Activated naive CD8-positive, alpha-beta T cell treated with anti-CD3 and anti-CD28 coated beads, Interleukin-2, amount 10 ng/mL, durations not matched to agents 7 days and 5 days (primary cell): ENCODE data around the gene CYSLTR2. TPM values are rescaled to one million over a fixed set of nuclear protein-coding genes. Genes with fewer than 3 reads are reported as not detected.

Source experiments
- ATAC-seq: fragments of 150-1000 bp; cut with Tn5 transposase; one replicate; pipeline ENCODE4 v1.10.0; 2021; ENCODE audit warnings: low read depth, moderate library complexity
- POLR2A ChIA-PET: fragments of 350-600 bp; sonication (Branson Sonifier 250); formaldehyde crosslinking; loops from one replicate; lab custom pipeline; 2021; ENCODE audit warnings: antibody characterized with exemption; lab: Charles Lee
- DNase-seq: peaks from one replicate; pipeline ENCODE4 v3.0.0; 2021
- H3K27ac Mint-ChIP-seq: one replicate; pipeline ENCODE4 v1.8.0; 2022; ENCODE audit warnings: mild to moderate bottlenecking, mixed read lengths
- H3K27me3 Mint-ChIP-seq: one replicate; pipeline ENCODE4 v1.8.0; 2022; ENCODE audit warnings: mild to moderate bottlenecking, moderate library complexity, mixed read lengths
- H3K36me3 Mint-ChIP-seq: one replicate; pipeline ENCODE4 v1.8.0; 2021; ENCODE audit warnings: mild to moderate bottlenecking, mixed read lengths
- H3K4me1 Mint-ChIP-seq: one replicate; pipeline ENCODE4 v1.8.0; 2021; ENCODE audit warnings: mixed read lengths
- H3K4me3 Mint-ChIP-seq: one replicate; pipeline ENCODE4 v1.8.0; 2022; ENCODE audit warnings: mild to moderate bottlenecking, moderate library complexity, mixed read lengths
- H3K9me3 Mint-ChIP-seq: one replicate; pipeline ENCODE4 v1.8.0; 2021; ENCODE audit warnings: mixed read lengths
- total RNA-seq, 2 experiments: library from RNA; stranded (reverse); gene quantifications; one replicate each; pipeline ENCODE4 v1.2.3, GENCODE V29; 2021

CYSLTR2 gene
- total RNA-seq, 2 experiments from 2014 or later = 4.3 to 5.3 TPM

DNA sequence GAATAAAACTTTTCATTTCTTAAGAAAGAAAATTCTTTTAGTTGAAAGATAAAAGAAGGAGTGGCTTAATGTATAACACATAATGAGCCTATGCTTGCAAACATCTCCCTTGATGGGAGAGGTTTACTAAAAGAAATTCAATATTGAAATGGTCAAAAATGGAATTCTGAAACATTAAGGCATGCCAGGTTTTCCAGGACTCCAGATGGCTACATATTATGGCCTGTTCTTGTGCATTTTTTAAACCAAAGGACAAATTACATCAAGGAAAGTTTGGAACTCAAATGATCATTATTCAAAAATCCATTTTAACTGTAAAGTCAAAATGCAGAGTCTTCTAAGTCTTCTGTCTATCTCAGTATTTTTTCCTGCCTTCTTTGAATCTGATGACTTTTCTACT, 19.1 kb upstream of the CYSLTR2 start:
- no peak for ATAC-seq
- Mint-ChIP-seq H3K4me3 (no peak overlapping the region), H3K27ac (no peak overlapping the region), H3K36me3 (no peaks in the 10 kb centered on the region), H3K9me3 (peaks cover 18% of the 10 kb centered on the region), H3K27me3 (peaks cover 6% of the 10 kb centered on the region), H3K4me1 (peaks cover 4% of the 10 kb centered on the region)
- POLR2A ChIA-PET = no interaction called here
- no peak for DNase-seq

DNA sequence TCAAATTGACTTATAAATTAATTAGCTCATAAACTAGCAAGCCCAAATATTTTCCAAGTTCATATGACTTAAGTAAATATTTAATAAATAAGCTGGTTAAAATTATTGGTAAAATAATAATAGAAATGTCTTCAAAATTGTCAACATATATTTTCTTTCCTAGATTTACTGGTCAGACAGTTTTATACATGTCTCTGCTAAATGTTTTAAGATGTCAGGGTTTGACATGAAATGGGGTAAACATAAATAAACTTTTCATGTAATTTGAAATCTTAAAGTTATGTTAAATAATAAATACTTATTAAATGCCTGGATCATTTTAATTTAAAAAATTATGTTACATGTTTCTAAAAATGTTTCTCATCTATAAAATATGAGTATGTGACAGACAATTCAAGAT, 18.3 kb upstream of the CYSLTR2 start:
- Mint-ChIP-seq H3K4me3 (no peak overlapping the region), H3K9me3 (peaks cover 18% of the 10 kb centered on the region), H3K36me3 (no peaks in the 10 kb centered on the region), H3K27me3 (peaks cover 10% of the 10 kb centered on the region), H3K4me1 (peaks cover 4% of the 10 kb centered on the region), H3K27ac (no peak overlapping the region)
- no peak for ATAC-seq
- POLR2A ChIA-PET = no interaction called here
- DNase-seq = no peak

DNA sequence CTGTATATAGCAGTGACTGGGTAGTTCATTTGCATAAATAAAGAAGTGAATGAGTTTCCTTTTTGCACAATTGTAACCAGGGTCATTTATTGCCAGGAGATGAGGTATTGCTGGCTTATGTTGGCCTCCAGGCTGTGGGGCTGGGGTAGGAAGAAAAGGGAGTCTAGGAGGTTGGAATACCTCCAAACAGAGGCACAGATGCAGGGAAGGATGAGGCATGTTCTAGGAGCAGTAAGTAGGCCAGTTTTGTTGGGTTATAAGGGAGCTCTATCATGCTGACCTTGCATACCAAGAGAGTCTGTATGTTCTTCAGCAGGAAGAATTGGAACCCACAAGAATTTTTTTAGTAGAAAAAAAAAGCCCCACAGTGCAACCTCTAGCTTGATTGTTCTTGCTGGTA, 17.2 kb upstream of the CYSLTR2 start:
- ATAC-seq = no peak
- Mint-ChIP-seq H3K9me3 (peaks cover 18% of the 10 kb centered on the region), H3K36me3 (no peaks in the 10 kb centered on the region), H3K27ac (no peak overlapping the region), H3K4me1 (peaks cover 4% of the 10 kb centered on the region), H3K27me3 (peaks cover 15% of the 10 kb centered on the region), H3K4me3 (no peak overlapping the region)
- POLR2A ChIA-PET = no interaction called here
- DNase-seq = no peak

DNA sequence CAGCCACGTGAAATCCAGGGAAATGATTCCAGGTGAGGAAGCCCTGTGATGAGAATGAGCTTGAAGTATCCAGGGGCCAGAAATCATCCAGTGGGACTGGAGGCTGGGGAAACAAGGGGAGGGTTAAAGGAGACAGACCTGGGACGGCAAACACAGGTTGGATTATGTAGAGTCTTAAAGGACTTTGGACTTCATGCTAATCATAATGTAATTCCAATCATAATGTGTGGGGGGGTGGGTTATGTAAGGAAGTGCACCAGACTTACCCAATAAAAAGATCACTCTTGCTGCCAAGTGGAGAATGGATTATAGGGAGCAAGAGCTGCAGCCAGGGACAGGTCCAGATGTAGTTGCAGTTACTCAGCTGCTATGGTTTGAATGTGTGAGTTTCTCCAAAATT, 16.1 kb upstream of the CYSLTR2 start:
- H3K27ac Mint-ChIP-seq = no peak overlapping the region
- POLR2A ChIA-PET = no interaction called here
- DNase-seq (no peak), ATAC-seq (no peak)
- H3K4me3 Mint-ChIP-seq = no peak overlapping the region
- peaks cover 13% of the 10 kb centered on the region for H3K27me3 Mint-ChIP-seq
- H3K9me3 Mint-ChIP-seq = peaks cover 18% of the 10 kb centered on the region
- no peaks in the 10 kb centered on the region for H3K36me3 Mint-ChIP-seq
- H3K4me1 Mint-ChIP-seq = peaks cover 4% of the 10 kb centered on the region

DNA sequence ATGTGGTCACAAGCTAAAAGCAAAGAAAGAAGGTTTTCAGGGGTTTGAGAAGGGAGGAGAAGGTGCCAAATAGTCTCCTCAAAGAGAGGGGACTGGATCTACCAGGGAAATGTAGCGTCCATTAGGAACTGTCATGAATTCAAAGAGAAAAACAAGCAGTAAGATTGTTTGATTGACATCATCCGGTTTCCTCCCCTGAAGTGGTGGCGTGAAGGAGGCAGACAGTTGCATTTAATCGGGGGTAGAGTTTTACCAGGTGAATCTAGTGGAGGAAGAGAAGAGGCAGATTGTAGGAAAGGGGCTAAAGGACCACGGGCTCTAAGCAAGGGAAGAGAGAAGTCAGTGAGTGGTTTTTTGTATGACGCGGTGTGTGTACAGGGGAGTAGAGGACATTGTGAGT, 13.0 kb upstream of the CYSLTR2 start:
- Mint-ChIP-seq H3K36me3 (no peaks in the 10 kb centered on the region), H3K9me3 (peaks cover 11% of the 10 kb centered on the region), H3K27me3 (peaks cover 12% of the 10 kb centered on the region), H3K4me1 (no peaks in the 10 kb centered on the region), H3K27ac (no peak overlapping the region), H3K4me3 (no peak overlapping the region)
- DNase-seq (no peak), ATAC-seq (no peak)
- POLR2A ChIA-PET = no interaction called here

DNA sequence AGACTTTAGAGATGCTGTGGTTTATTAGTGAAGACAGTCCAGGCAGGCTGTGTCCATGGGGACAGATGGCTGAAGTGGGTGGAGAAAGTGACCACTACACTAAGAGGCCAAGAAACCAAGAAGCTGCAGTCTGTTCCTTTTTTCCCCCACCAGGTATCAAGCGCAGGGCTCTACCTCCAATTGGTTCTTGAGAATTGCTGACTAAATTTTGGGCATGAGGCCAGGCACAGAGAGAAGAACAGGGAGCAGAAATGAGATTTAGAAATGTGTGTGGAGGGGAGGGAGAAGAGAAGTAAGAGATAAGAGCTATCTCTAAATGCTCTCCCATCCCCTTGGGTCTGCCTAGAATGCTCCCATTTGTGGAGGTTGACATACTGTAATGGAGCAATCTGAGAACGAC, 12.3 kb upstream of the CYSLTR2 start:
- Mint-ChIP-seq H3K4me1 (no peaks in the 10 kb centered on the region), H3K27me3 (peaks cover 12% of the 10 kb centered on the region), H3K36me3 (no peaks in the 10 kb centered on the region), H3K27ac (no peak overlapping the region), H3K4me3 (no peak overlapping the region), H3K9me3 (peaks cover 6% of the 10 kb centered on the region)
- ATAC-seq (no peak), DNase-seq (no peak)
- POLR2A ChIA-PET = no interaction called here

DNA sequence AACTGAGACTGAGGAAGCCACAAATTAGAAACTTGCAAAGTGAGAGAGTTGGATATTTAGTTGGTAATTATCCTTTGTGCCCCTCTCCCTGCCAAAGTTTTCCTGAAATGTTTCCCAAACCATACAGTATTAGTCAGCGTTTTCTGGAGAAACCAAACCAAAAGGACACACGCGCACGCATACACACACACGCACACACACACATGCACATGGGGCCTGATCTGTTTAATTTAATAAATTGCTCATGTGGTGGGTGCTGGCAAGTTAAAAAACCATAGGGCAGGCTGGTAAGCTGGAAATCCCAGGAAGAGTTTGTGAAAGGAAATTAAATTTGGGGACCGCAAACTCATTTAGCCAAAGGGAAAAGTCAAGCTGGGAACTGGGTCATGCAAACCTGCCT, 11.7 kb upstream of the CYSLTR2 start:
- Mint-ChIP-seq H3K27me3 (peaks cover 15% of the 10 kb centered on the region), H3K36me3 (no peaks in the 10 kb centered on the region), H3K9me3 (peaks cover 4% of the 10 kb centered on the region), H3K4me1 (no peaks in the 10 kb centered on the region), H3K4me3 (no peak overlapping the region), H3K27ac (no peak overlapping the region)
- no peak for DNase-seq
- no peak for ATAC-seq
- POLR2A ChIA-PET = no interaction called here

DNA sequence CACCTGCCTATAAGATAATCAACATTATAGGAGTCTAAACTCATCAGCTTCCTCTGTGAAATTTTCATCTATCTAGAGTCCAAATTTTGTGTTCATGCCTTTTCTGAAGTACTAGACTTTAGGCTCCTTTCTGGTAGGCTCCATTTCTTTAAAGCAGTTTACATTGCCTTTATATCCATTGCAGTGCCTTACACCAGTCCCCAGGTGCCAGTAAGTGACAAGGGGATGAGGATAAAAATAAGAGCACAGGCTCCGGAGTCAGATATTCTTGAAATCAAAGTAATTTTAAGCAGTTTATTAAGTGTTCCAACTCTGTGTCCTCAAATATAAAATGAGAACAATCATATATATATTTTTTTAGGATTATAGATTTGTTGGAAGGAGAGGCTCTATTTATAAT, 10.6 kb upstream of the CYSLTR2 start:
- Mint-ChIP-seq H3K9me3 (no peaks in the 10 kb centered on the region), H3K27me3 (peaks cover 16% of the 10 kb centered on the region), H3K27ac (no peak overlapping the region), H3K4me3 (no peak overlapping the region), H3K36me3 (no peaks in the 10 kb centered on the region), H3K4me1 (peaks cover under 1% of the 10 kb centered on the region)
- POLR2A ChIA-PET = interaction anchor here (0.6 kb wide), 1 partner anchor 42 kb away, joined by 3 read pairs; no protein-coding TSS in a partner anchor
- ATAC-seq (no peak), DNase-seq (no peak)

DNA sequence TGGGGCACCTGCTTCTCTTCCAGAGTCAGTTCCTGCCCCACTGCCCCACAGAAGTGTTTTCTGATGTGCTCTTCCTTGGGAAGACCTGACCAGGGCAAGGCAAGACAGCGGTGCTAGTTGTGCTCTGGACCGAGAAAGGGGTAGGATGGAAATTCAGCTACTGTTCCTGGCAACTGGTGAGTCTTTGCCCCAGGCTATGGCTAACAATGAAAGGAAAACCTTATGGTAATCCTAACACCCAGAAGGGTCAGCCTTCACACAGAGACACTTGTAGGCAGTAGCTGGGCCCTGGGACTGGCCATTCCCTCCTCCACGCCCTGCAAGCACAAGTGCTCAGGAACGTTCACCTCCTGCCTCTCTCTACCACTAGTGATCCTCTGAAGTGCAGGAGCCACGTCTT, 9.6 kb upstream of the CYSLTR2 start:
- Mint-ChIP-seq H3K27me3 (peaks cover 16% of the 10 kb centered on the region), H3K9me3 (no peaks in the 10 kb centered on the region), H3K4me3 (no peak overlapping the region), H3K27ac (no peak overlapping the region), H3K36me3 (no peaks in the 10 kb centered on the region), H3K4me1 (peaks cover 4% of the 10 kb centered on the region)
- no peak for ATAC-seq
- DNase-seq = no peak
- POLR2A ChIA-PET = no interaction called here

DNA sequence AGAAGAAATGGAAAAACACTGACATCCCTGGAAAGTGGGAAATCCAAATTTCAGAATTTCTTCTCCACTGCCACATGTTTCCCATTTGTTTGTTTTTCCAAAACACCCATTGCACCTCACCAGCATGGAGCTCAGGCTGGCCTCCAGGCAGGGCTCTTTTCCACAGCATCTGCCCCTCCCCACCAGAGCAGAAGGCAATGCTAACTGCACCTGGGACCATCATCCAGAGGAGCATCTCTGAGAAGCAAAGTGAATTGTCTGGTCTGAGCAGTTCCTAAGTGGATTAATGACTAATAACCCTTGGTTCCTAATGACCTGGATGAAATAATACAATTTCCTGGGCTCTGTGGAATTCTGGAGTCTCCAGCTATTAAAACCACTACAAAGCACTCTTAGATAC, 8.8 kb upstream of the CYSLTR2 start:
- no peak for DNase-seq
- Mint-ChIP-seq H3K36me3 (no peaks in the 10 kb centered on the region), H3K4me1 (peaks cover 4% of the 10 kb centered on the region), H3K27ac (no peak overlapping the region), H3K9me3 (no peaks in the 10 kb centered on the region), H3K4me3 (no peak overlapping the region), H3K27me3 (peaks cover 14% of the 10 kb centered on the region)
- ATAC-seq = no peak
- POLR2A ChIA-PET = no interaction called here

DNA sequence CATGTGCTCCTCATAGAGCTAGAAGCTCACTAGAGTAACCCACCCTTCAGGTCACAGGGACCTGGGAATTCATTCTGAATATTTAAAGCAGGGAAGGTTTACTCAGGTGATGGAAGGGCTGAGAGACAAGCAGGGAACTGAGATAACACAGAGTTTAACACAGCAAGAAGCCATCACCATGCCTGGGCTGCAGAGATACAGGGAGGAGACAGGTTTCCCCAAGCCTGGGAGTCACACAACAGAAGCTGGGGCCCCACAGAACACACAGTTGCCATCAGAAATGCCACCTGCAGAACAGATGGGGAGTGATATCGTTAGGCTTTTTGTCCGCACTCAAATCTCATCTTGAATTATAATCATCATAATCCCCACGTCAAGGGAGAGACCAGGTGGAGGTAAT, 7.9 kb upstream of the CYSLTR2 start:
- H3K9me3 Mint-ChIP-seq = no peaks in the 10 kb centered on the region
- DNase-seq (no peak), ATAC-seq (no peak)
- H3K4me1 Mint-ChIP-seq = peaks cover 4% of the 10 kb centered on the region
- POLR2A ChIA-PET = no interaction called here
- no peaks in the 10 kb centered on the region for H3K36me3 Mint-ChIP-seq
- H3K27me3 Mint-ChIP-seq = peaks cover 5% of the 10 kb centered on the region
- no peak overlapping the region for H3K4me3 Mint-ChIP-seq
- no peak overlapping the region for H3K27ac Mint-ChIP-seq

DNA sequence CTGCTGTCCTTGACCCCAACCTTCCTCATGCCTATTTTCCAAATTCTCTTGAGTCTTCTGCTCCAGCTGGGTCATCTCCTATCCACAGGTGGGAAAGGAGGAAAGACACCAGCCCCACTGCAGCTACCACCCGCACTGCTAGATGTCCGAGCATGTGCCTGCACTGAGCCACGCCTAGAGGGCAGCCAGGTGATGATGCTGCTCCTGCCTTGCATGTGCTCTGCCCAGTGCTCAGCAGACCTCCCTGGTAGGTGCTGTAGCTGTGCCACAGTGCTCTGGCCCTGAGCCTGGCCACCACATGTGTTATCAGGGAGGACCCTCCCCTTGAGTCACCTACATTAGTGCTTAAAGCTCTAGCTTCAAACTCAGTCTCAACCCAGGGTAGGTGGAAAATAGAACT, 6.9 kb upstream of the CYSLTR2 start:
- no peak overlapping the region for H3K27ac Mint-ChIP-seq
- POLR2A ChIA-PET = no interaction called here
- H3K4me1 Mint-ChIP-seq = peaks cover 4% of the 10 kb centered on the region
- DNase-seq (no peak), ATAC-seq (no peak)
- H3K27me3 Mint-ChIP-seq = peaks cover 5% of the 10 kb centered on the region
- H3K36me3 Mint-ChIP-seq = no peaks in the 10 kb centered on the region
- no peaks in the 10 kb centered on the region for H3K9me3 Mint-ChIP-seq
- no peak overlapping the region for H3K4me3 Mint-ChIP-seq

DNA sequence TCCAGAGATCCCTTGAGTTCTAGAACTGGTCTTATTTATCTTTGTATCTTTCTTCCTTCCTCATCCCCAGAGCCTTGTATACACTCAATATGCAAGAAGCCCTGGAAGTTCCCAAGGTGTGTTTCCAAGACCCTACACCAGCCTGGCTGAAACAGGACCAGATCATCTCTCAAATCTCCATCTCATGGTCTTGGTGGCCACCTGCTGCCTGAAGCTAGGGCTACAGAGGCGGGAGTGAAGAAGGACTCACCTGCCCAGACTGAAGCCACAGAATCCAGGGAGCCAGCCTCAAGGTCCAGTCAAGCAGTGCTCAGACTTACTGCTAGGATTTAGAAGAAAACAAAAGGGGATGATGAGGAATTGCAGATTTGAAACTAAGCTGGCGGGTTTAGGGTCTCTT, 6.1 kb upstream of the CYSLTR2 start:
- no peak overlapping the region for H3K4me3 Mint-ChIP-seq
- H3K9me3 Mint-ChIP-seq = no peaks in the 10 kb centered on the region
- ATAC-seq (no peak), DNase-seq (no peak)
- H3K27ac Mint-ChIP-seq = no peak overlapping the region
- no peaks in the 10 kb centered on the region for H3K36me3 Mint-ChIP-seq
- peaks cover 5% of the 10 kb centered on the region for H3K4me1 Mint-ChIP-seq
- H3K27me3 Mint-ChIP-seq = peaks cover 5% of the 10 kb centered on the region
- POLR2A ChIA-PET = no interaction called here

DNA sequence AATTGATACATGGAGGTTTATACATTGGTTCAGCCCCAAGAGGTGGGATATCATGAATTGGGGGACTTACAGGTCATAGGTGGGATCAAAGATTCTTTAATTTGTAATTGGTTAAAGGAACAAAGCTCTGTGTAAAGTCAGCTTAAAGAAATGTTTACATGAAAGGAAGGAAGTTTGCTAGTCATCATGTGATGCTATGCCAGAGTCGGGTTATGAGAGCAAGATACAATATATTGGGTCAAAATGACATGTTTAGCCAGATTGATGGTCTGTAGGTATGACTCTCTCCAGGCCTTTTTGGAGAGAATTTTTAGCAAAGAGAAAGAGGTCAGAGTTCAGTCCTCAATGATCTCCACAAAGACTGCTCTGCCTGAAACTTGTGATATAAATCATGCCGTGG, 5.3 kb upstream of the CYSLTR2 start:
- Mint-ChIP-seq H3K9me3 (no peaks in the 10 kb centered on the region), H3K36me3 (no peaks in the 10 kb centered on the region), H3K27me3 (peaks cover 5% of the 10 kb centered on the region), H3K4me3 (no peak overlapping the region), H3K4me1 (peaks cover 13% of the 10 kb centered on the region), H3K27ac (no peak overlapping the region)
- POLR2A ChIA-PET = no interaction called here
- no peak for DNase-seq
- ATAC-seq = no peak
